GM18907 (cell line): ENCODE data around the gene PTPRK.

Source experiments
- ATAC-seq: cut with Tn5 transposase; IDR thresholded peaks from one replicate; pipeline ENCODE4 v1.9.1; 2021; ENCODE audit warnings: mild to moderate bottlenecking, moderate library complexity; ENCODE audit not compliant: unreplicated experiment

Gene PTPRK

DNA sequence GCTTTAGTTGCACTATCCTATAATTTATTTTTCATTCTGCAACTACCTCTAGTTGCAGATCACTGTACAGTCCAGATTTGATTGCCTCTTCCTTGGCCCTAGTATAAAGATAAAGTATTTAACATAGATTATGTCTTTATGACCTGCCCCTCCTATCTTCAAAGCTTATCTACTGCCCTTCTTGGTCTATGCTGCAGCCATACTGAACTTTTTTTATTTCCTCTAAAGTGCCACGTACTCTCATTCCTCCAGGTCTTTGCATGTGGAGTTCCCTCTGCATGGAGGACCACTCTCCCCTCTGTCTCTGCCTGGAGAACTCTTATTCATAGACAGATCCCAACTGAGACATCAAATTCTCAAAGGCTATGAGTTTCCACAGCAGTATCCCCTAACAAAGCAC lies 168.0 kb downstream of the PTPRK start:
- no peak for ATAC-seq

- ATAC-seq: no peak
Observed at GRCh38 chr6:128351255-128351514, 169.2 kb downstream of the PTPRK start.

GRCh38 chr6:128350416-128351254 lies 169.8 kb downstream of the PTPRK start:
- ATAC-seq: no peak

DNA sequence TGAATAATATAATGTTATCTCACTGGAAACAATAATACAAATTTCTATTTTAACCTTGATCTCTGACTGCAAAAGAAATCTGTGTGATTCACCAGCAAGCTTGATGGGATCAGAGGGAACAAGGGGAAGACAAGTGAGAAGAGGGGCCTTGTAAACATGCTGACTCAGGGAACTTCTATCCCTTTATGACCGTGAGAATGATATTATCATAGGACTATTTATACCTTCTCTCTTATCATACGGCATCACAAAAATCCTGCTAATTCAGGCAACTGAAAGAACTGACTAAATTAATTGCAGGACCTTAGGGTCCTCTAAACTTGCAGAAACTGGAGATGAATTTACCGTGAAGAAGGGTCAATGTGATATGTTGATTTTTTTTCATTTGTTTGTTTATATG lies 173.3 kb downstream of the PTPRK start:
- no peak for ATAC-seq

DNA sequence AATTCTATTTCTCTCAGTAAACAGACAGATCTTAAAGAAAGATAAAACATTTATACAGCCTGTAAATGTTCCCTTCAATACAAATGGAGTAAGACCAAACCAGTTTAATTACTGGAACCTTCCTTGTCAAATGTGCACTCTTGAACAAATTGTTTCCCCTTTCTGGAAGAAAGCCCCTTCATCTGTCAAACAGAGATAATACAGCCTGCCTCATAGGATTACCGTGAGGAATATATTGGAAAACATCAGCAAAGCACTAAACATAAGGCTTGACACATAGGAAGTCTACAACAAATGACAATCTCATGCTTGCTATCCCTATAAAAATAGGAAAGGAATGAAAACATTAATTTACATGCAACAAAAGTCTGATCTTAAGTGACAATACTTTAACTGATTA lies 173.8 kb downstream of the PTPRK start:
- ATAC-seq: no peak

GRCh38 chr6:128345278-128345677 lies 175.1 kb downstream of the PTPRK start:
- ATAC-seq: no peak

DNA sequence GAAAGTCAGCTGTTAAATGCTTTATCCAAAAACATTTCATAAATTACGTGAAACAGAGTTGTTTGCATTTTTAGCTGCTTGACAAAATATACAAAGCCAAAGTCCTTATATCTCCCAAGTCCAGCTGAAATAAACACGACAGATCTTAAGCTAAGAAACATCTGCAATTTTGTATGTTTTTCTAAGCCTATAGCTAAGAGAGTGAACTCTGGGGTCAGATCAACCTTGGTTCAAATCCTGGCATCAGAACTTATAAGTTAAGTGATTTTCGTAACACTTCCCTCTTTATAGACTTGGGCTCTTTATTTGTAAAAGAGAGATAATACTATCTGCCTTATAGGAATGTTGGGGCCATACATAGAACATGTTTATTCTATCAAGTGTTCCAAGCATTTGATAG lies 176.7 kb downstream of the PTPRK start:
- ATAC-seq: no peak

DNA sequence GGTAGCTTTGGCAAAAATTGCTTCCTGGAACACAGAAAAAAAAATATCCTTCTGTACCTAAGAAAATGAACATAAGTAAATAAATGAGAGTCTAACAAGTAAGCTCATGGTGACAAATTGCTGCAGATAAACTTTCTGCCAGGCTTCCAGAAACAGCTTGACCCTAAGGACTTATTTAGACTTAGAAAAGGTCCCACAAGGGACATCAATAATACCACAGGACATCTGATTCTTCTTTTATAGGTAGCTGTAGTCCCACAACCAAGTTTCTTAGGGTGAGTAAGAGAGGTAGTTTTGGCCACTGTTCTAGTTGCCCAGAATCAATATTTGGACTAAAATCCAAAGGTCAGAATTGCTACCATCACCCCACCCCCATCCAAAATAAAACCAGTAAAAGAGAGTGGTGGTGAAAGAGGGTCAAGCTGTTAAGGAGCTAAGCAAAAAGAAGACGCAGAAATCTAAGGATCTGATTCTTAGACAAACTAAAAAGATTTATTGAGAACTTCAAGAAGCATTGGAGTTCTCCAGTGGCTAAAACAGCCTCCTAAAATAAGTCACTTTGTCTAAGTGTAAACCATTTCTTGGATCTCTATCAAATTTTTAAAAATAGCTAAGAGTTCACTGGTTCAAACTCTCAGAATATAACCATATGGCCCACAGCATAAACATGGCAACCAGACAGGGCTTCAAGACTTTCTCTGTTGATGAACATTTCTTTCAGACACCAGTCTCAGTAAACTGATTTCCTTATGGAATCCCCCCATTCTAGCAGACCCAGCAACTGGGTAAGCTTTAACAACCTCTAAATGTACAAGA lies 180.6 kb downstream of the PTPRK start:
- ATAC-seq: no peak

- no peak for ATAC-seq
Observed at GRCh38 chr6:128337619-128338018, 182.8 kb downstream of the PTPRK start.

- ATAC-seq: no peak
Observed at GRCh38 chr6:128336436-128337095, 183.8 kb downstream of the PTPRK start.

- no peak for ATAC-seq
Observed at GRCh38 chr6:128335963-128336362, 184.4 kb downstream of the PTPRK start.

GRCh38 chr6:128333581-128334223 lies 186.7 kb downstream of the PTPRK start:
- ATAC-seq: no peak

DNA sequence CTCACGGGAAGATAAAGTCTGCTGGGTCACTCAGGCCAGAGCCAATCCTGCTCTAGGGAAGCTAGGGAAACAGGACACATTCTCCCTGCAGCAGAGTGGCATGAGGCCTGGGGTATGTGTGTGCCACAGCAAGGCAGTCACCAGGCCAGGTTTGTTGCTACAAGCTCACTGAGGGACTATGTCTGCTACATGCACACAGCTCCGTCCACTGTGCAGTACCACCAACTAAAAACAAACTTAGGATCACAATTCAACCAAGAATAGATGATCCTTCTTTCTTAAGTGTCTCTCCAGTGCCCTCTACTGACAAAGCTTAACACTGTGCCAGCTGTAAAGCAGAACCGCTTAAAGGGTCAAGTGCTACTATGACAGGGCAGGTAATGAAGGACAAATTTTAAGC lies 192.5 kb downstream of the PTPRK start:
- ATAC-seq: peak; percentile 78

DNA sequence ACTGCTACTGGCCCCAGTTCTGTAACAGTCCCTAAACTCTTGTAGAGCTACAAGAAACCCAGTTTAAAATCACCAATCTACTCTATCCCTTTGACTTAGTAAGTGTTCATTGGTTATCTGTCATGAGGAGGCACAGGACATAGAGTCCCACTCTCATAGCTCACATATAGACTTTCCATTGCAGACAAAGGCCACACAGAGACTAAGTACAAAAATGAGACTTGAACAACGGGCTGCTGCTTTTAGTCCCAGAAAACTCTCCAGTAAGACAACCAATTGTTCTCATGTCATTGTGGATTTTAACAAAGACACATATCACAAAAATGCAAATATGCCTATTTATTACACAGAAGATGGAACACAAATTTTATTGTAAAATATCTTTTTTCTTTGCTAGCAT lies 197.4 kb downstream of the PTPRK start:
- no peak for ATAC-seq

DNA sequence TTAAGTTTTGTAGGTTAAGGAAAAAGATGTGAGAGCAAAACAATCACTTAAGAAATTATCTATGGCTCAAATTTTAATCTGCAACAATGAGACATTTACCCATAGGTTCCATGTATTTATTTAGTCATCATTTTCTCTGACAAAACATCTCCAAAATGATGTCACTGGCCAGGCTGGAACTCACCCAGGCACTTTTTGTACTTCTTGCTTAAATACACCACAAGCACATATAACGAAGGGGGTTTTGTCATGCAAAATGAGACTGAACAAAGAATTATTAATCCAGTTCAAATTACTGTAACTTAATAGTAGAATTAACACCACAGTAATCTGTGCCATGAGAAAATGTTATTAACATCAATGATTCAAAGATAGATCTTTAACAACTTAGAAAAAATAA lies 200.5 kb downstream of the PTPRK start:
- no peak for ATAC-seq

GRCh38 chr6:128319157-128319556 lies 201.2 kb downstream of the PTPRK start:
- no peak for ATAC-seq

DNA sequence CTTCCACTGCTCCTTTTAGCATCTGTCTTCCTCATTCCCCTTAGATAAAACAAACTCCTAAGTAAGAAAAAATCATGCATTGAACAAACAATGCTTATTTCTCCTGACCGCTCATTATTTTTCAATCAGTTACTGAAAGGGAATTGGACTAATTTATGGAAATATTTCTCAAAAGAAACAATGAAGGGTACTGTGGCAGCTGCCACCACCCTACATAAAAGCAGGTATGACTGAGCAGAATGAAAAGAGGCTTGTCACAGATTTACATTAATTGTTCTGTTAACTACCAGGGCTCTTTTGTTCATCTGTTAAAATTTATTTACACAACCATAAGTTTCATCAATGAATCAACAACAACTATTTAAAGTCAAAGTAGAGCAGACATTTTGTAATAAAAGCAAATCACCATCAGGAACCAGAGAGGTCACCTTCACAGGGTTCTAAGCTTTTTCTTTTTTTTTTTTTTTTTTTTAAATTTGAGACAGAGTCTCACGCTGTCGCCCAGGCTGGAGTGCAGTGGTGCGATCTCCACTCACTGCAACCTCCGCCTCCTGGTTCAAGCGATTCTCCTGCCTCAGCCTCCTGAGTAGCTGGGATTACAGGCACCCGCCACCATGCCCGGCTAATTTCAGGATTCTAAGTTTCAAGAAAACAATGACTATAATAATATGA lies 204.0 kb downstream of the PTPRK start:
- ATAC-seq: no peak

DNA sequence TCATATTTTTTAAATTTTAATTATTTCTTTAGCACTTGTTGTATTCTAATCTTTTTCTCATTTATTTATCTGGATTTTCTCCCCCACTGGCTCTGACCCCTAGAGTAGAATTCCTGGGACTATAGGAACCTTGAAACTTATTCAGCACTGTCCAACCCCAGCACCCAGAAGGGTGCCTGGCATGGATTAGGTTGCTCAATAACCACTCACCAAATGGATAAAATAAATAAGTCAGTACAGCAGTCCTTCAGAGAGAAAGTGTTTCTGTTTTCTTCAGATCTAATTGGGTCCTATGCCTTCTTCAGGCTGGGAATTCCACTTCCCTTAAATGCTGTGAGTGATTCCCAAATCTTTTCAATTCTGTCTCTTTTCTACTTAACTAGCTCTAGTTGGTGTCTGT lies 206.2 kb downstream of the PTPRK start:
- no peak for ATAC-seq

- ATAC-seq: peak; percentile 84
Observed at GRCh38 chr6:128311944-128312570, 208.3 kb downstream of the PTPRK start.

DNA sequence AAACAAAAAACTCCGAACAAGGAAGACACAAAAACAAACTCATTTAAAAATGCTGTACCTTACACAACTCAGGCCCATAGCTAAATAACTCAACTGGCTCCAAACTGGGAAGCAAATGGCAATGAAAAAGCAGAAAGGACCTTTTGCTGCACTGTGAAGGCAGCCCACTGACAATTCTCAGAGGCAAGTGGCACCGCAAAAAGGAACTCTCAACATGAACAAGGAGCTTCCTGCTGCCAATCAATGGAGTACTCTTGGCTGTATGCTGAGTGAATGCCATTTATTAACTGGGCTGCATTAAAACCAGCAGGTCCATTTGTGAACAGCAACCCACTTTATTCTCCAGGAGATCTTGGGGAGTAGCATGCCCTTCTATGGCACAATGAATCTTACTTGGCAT lies 209.9 kb downstream of the PTPRK start:
- ATAC-seq: no peak
